GM18873 (cell line): Measurements from ENCODE around the gene CDKAL1.
"Not testable (repeated sequence)": the region's sequence is repeated elsewhere in the genome, so short reads cannot be mapped to it uniquely, and the experiment has no call there.

Experiments used
- ATAC-seq: cut with Tn5 transposase; IDR thresholded peaks from one replicate; pipeline ENCODE4 v1.9.1; 2021; ENCODE audit warnings: mild to moderate bottlenecking, moderate library complexity, moderate number of reproducible peaks; ENCODE audit not compliant: unreplicated experiment, low FRiP score

CDKAL1 gene

DNA sequence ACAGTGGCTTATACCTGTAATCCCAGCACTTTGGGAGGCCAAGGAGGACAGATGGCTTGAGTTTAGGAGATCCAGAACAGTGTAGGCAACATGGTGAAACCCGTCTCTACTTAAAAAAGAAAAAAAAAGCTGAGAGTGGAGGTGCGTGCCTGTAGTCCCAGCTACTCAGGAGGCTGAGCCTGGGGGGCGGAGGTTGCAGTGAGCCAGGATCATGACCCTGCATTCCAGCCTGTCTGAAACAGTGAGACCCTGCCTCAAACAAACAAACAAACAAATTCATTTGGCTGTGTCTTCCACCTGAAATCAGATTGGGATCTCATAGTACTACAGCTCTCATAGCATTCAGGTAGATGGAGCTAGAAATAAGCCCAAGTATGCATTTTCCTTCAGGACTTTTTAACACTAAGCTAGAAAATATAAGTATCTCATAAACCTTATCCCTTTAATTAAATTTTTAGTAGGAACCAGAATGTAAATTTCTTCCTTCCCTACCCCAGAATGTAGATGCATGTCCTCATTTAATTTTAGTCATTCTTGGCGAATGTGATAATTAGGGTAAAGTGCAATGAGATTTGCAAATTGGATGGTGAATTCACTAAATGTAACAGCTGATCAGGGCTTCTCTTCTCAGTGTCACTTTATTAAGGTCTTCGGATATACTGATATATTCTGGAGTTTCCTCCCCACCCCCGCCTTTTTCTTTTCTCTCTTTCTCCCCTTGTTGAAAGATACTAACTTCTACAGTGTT, 190.4 kb downstream of the CDKAL1 start:
- no peak for ATAC-seq

- ATAC-seq: not testable (repeated sequence)
Observed at GRCh38 chr6:20725235-20725634, 191.0 kb downstream of the CDKAL1 start.

DNA sequence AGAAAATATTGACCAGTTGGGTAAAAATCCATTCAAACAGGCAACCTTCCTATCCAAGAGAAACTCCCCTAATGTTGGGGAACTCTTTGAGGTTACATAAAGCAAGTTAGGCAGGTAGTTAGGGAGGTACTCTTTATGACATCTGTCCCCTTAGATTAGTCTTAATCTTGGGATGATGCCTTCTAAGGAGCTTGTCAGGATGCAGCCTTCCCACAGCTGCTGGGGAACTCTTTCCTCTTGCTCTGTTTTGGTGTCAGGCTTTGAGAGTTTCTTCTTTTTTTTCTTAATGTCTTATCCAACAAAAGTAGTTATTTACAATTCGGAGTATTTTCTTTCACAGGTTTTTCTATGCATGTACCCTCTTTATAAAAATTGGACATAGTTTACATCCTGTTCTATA, 194.8 kb downstream of the CDKAL1 start:
- ATAC-seq: no peak

- not testable (repeated sequence) for ATAC-seq
Observed at GRCh38 chr6:20732362-20732761, 198.1 kb downstream of the CDKAL1 start.

DNA sequence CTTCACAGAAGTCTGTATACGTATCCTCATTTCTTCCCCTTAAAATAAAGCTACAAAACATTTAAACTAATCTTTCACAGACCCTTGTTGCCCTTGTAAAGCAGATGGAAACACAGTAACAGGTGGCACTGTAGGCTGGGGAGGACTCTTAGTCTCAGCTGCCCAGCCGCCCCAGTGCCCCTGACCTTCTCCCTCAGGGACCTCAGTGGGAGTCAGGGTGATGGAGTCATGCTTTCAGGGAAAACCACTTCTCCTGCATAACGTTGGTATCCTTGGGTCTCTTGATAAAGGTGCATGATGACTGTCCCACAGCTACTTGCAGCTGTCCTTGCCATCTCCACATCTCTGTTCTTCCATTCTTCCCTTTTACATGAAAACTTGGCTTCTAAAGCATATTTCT, 198.6 kb downstream of the CDKAL1 start:
- ATAC-seq: no peak

- no peak for ATAC-seq
Observed at GRCh38 chr6:20737912-20738311, 203.7 kb downstream of the CDKAL1 start.

GRCh38 chr6:20740088-20740487, 205.8 kb downstream of the CDKAL1 start:
- no peak for ATAC-seq

DNA sequence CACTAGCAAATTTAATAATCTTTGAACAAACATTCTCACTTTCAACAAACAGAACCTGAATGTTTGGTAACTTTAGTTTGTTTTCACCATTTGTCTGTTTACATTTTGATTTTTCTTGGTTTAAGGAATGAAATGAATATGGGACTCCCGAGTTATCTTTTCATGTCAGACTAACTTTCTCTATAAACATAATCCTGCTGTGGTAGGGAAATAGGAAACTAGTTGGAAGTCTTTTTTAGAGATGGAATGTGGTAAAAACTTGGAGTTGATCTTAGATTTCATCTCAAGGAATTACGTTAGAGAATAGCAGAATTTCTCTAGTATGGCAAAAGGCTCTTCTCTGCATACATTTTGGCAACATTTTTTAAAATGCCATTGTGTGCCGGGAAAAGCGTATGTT, 206.5 kb downstream of the CDKAL1 start:
- no peak for ATAC-seq

DNA sequence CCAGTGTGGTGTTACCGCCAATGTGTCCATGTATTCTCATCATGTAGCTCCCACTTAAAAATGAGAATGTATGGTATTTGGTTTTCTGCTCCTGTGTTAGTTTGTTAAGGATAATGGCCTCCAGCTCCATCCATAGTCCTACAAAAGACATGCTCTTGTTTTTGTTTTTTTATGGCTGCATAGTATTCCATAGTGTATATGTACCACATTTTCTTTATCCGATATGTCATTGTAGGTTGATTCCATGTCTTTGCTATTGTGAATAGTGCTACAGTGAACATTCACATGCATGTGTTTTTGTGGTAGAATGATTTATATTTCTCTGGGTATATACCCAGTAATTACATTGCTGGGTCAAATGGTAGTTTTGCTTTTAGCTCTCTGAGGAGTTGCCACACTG, 207.2 kb downstream of the CDKAL1 start:
- ATAC-seq: no peak

DNA sequence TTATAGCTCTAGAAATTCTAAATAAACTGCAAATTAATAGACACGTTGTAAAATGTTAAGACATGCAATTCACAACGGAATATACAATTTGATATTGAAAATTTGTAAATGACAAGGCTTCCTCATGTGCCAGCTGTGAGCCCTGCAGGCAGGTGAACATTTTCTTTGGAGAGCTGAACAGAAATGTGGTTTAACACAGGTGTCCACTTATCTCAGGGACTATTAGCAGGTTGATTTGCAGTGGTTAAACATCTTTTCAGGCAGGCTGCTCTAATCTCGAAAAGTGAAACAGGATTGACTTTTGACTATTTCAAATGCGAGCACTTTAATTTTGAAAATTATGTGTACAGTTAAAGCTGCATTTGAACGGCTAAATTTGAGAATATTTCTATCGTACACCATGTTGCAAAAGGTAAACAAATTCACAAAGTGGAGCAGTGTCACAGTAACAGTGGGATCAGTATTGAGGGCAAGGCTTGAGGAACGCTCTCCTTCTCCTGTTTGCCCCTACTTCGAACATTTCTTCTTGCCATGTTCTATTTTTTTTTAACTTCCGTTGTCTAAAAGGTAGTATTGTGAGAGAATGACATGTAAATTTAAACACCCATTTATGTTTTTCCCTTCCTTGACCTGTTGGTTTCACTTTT, 210.8 kb downstream of the CDKAL1 start:
- no peak for ATAC-seq

- no peak for ATAC-seq
Observed at GRCh38 chr6:20746024-20746423, 211.8 kb downstream of the CDKAL1 start.

GRCh38 chr6:20746805-20747558, 212.7 kb downstream of the CDKAL1 start:
- no peak for ATAC-seq

- ATAC-seq: no peak
Observed at GRCh38 chr6:20747991-20748390, 213.7 kb downstream of the CDKAL1 start.

DNA sequence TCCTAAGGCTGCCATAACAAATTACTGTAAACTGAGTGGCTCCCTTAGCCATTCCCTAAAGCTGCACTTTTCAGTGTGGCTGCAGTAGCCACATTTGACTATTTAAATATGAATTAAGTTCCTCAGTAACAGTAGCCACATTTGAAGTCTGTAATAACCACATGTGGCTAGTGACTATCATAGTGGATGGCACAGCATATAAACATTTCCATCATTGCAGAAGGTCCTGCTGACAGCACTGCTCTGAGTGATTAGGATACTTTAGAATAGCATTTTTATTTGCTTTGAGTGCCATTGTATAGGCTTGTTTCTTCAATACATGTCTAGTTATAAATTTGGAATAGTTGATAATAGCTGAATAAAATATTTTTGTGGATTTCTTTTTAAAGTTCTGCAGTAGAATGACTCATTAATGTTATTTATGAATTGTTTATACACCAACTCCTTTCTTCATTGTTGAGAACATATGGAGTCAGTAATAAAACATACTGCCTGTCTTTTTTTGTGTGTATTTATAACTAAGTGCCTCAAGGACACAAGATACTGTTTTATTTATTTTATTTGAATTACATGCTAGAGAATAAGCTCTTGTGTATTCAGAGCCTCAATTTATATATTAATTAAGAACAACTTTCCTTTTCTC, 217.2 kb downstream of the CDKAL1 start:
- ATAC-seq: no peak

DNA sequence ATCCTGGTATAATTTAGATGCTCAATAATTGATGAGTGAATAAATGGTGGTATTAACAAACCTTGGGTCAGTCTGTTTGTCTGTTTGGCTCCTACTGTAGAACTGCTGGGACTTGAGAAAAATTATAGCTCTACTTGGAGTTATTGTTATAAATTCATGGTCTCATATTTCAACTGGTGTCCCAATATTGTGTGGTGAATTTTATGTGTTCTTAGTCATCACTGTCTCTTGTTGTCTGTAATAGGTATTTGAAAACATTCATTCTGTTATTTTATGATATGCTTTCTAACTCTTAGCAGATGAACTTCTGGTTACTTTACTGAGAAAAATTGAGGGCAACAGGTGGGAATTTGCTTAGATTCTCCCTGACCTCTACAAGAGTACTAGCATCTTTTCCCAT, 221.4 kb downstream of the CDKAL1 start:
- ATAC-seq: no peak

GRCh38 chr6:20756584-20757147, 222.4 kb downstream of the CDKAL1 start:
- not testable (repeated sequence) for ATAC-seq

DNA sequence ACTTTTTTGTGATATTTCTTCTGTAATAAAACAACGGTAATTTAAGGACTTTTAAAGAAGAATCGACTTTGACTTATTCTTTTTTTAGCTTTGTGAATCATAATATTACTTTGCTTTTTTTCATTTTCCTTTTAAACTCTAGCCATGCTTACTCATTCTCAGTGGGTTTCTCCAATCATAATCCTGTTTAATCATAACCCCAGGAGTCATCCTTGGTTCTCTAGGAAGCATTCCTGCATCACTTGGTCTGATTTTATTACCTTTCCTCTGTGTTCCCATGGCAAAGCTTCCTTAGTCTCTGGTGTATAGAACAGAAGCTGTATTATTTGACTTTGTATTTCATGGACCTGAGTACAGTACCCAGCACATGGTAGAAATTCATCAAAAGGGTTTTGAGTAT, 223.5 kb downstream of the CDKAL1 start:
- no peak for ATAC-seq

- no peak for ATAC-seq
Observed at GRCh38 chr6:20763296-20763695, 229.0 kb downstream of the CDKAL1 start.

DNA sequence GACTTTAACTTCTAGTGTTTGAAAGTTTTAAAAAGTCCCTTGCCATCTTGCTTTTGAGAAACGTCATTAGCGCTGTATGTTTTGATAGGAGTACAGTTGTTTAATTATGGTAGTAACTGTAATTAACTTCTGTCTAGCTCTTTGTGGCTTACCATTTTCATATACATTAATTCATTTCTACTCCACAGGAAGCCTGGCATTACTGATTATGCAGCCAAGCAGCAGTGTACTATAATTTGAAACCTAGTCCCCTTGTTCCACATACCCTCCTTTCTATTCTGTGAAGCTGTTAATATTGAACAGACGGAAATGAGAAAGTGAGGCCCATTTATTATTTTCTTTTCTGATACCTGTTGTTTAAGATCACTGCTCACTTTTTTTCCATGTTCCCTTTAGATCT, 235.4 kb downstream of the CDKAL1 start:
- ATAC-seq: no peak

DNA sequence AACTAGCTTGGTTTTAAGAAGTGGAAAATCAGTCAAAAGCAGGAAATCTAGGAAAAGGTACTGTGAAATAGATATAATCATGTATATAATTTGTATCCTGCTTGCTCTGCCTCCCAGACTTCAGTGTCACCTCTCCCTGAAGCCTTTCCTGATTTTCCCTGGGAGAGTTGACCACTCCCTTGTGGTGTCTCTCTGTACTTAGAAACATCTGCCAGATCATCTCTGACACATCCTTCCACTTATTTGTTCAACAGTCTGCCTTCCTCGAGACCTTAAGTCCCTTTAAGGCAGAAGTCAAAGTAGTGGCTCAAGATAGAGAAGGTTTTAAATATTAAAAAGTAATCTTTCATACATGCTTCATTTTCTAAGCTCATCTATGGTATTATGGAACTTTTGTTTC, 236.5 kb downstream of the CDKAL1 start:
- no peak for ATAC-seq

GRCh38 chr6:20771409-20771808, 237.2 kb downstream of the CDKAL1 start:
- no peak for ATAC-seq
